GM19239 (cell line): ENCODE measurements around the gene DEPDC5.
"Not testable (repeated sequence)": the region's sequence is repeated elsewhere in the genome, so short reads cannot be mapped to it uniquely, and the experiment has no call there.

Experiments used
- DNase-seq: peaks from one replicate; pipeline ENCODE4 v3.0.0; 2011; ENCODE audit warnings: low spot score; ENCODE audit not compliant: insufficient read length
- FAIRE-seq: peaks from 2 replicates; lab custom pipeline; 2011; peaks lifted over from hg19 to GRCh38; lab: Jason Lieb, UNC

The DEPDC5 gene

GRCh38 chr22:31753634-31754501, at the start of gene DEPDC5:
DEPDC5 (plus strand) TSS chr22:31754019; CDS start chr22:31754922, 903 bp downstream.
- DNase-seq (peak; percentile 88), FAIRE-seq (peak; percentile 97)

- DNase-seq (no peak), FAIRE-seq (no peak)
These were observed 46.3 kb upstream of the DEPDC5 start for GRCh38 chr22:31707519-31707918.

- not testable (repeated sequence) for DNase-seq, FAIRE-seq
These were observed 42.6 kb upstream of the DEPDC5 start for GRCh38 chr22:31711226-31711625.

GRCh38 chr22:31715147-31715778, 38.6 kb upstream of the DEPDC5 start:
- FAIRE-seq: no peak
- DNase-seq: no peak

- FAIRE-seq: no peak
- no peak for DNase-seq
These were observed 33.9 kb upstream of the DEPDC5 start for GRCh38 chr22:31719850-31720471.

GRCh38 chr22:31723723-31724122, 30.1 kb upstream of the DEPDC5 start:
- DNase-seq (no peak), FAIRE-seq (no peak)

- FAIRE-seq: no peak
These were observed 27.1 kb upstream of the DEPDC5 start for GRCh38 chr22:31726692-31727091.

GRCh38 chr22:31728857-31729256, 25.0 kb upstream of the DEPDC5 start:
- DNase-seq: no peak
- no peak for FAIRE-seq

More at GRCh38 chr22:31726692-31727091, 27.1 kb upstream of the DEPDC5 start:
- DNase-seq: no peak

- no peak for DNase-seq
- FAIRE-seq: no peak
These were observed 23.5 kb upstream of the DEPDC5 start for GRCh38 chr22:31730344-31730711.

- DNase-seq: no peak
- no peak for FAIRE-seq
These were observed 21.6 kb upstream of the DEPDC5 start for GRCh38 chr22:31732089-31732829.

- no peak for FAIRE-seq
- no peak for DNase-seq
These were observed 20.2 kb upstream of the DEPDC5 start for GRCh38 chr22:31733580-31734079.

GRCh38 chr22:31734512-31734911, 19.3 kb upstream of the DEPDC5 start:
- no peak for DNase-seq
- FAIRE-seq: no peak

- DNase-seq (no peak), FAIRE-seq (no peak)
These were observed 17.4 kb upstream of the DEPDC5 start for GRCh38 chr22:31736458-31736857.

GRCh38 chr22:31737932-31738331, 15.9 kb upstream of the DEPDC5 start:
- no peak for FAIRE-seq
- DNase-seq: no peak

- FAIRE-seq (no peak), DNase-seq (no peak)
These were observed 15.3 kb upstream of the DEPDC5 start for GRCh38 chr22:31738566-31738965.

GRCh38 chr22:31739795-31740201, 14.0 kb upstream of the DEPDC5 start:
- FAIRE-seq: no peak

GRCh38 chr22:31740314-31740713, 13.5 kb upstream of the DEPDC5 start:
- DNase-seq, FAIRE-seq: not testable (repeated sequence)

More at GRCh38 chr22:31739795-31740201, 14.0 kb upstream of the DEPDC5 start:
- DNase-seq: no peak

GRCh38 chr22:31742115-31742514, 11.7 kb upstream of the DEPDC5 start:
- no peak for FAIRE-seq
- no peak for DNase-seq

- DNase-seq (no peak), FAIRE-seq (no peak)
These were observed 11.1 kb upstream of the DEPDC5 start for GRCh38 chr22:31742682-31743081.

- DNase-seq (no peak), FAIRE-seq (no peak)
These were observed 9.9 kb upstream of the DEPDC5 start for GRCh38 chr22:31743871-31744270.
